HCT116 (cell line): ENCODE results near the gene LXN. TPM values are rescaled to one million over a fixed set of nuclear protein-coding genes. Genes with fewer than 3 reads are reported as not detected.

ENCODE experiments used
- ATAC-seq: fragments of 200-7000 bp; cut with Tn5 transposase; 2 replicates; pipeline ENCODE4 v1.9.1; 2020; ENCODE audit warnings: mild to moderate bottlenecking, moderate library complexity
- BruUV-seq: library from RNA; stranded (reverse); fragments of 400-500 nt; replicated peaks from 2 replicates; lab custom pipeline; 2021; lab: Mats Ljungman, UMichigan
- CTCF ChIA-PET: fragments of 300-600 bp; sonication (Branson Sonifier 250); formaldehyde crosslinking; loops from one replicate; lab custom pipeline; 2021; ENCODE audit warnings: antibody characterized with exemption; lab: Charles Lee
- POLR2A ChIA-PET: fragments of 300-600, 350-600 bp; sonication (Branson Sonifier 250); formaldehyde crosslinking; loops from one replicate; lab custom pipeline; 2021; ENCODE audit warnings: antibody characterized with exemption; lab: Charles Lee
- RAD21 ChIA-PET, 2 experiments: fragments of 300-600 bp; sonication (Branson Sonifier 250); formaldehyde crosslinking; loops; one replicate each; lab custom pipeline; 2023; ENCODE audit warnings: low total read pairs in 2 of 2; ENCODE audit not compliant: uncharacterized antibody in 2 of 2, unreplicated experiment in 2 of 2, low non-redundant PET in 1 of 2; lab: Charles Lee
- DNase-seq: peaks from one replicate; pipeline ENCODE4 v3.0.0-alpha.2; 2010; ENCODE audit warnings: low read depth, low spot score
- H2AFZ ChIP-seq: fragments of 200-600 bp; shearing (Covaris generic), sonication (generic); 2 replicates; pipeline ENCODE4 v1.6.1; 2017; ENCODE audit warnings: low read depth, mixed run types, mixed read lengths, antibody characterized with exemption, low read length; ENCODE audit not compliant: poor library complexity, severe bottlenecking
- H3K27ac ChIP-seq: 2 replicates; pipeline ENCODE4 v1.5.1; 2012; ENCODE audit warnings: low read depth, low read length
- H3K27me3 ChIP-seq: fragments of 200-600 bp; sonication (generic); 2 replicates; pipeline ENCODE4 v1.6.1; 2016; ENCODE audit warnings: mixed run types, low read length, mixed read lengths; ENCODE audit not compliant: insufficient read depth
- H3K36me3 ChIP-seq, 2 experiments: fragments of 200-500 bp in 1 of 2; fragments of 200-600 bp in 1 of 2; sonication (Bioruptor generic) in 1 of 2; sonication (generic) in 1 of 2; 2 replicates each; pipeline versions ENCODE4 v1.5.1 to v1.6.1; 2014 to 2016; ENCODE audit warnings: low read length in 2 of 2, inconsistent platforms in 1 of 2, mixed read lengths in 1 of 2, mixed run types in 1 of 2; ENCODE audit not compliant: insufficient read depth in 2 of 2, control insufficient read depth in 1 of 2
- H3K4me1 ChIP-seq, 2 experiments: fragments of 200-600 bp in 1 of 2; sonication (generic) in 1 of 2; 2 replicates each; pipeline versions ENCODE4 v1.5.1 to v1.6.1; 2012 to 2017; ENCODE audit warnings: low read length in 2 of 2, inconsistent platforms in 1 of 2, mild to moderate bottlenecking in 1 of 2, mixed read lengths in 1 of 2, mixed run types in 1 of 2, moderate library complexity in 1 of 2; ENCODE audit not compliant: insufficient read depth in 2 of 2, control insufficient read depth in 1 of 2
- H3K4me2 ChIP-seq: fragments of 200-600 bp; sonication (generic); 2 replicates; pipeline ENCODE4 v1.6.1; 2017; ENCODE audit warnings: mixed run types, low read length, mixed read lengths
- H3K4me3 ChIP-seq, 2 experiments: fragments of 200-600 bp in 1 of 2; sonication (generic) in 1 of 2; replicated peaks in 1 of 2; 2 replicates each; pipeline ENCODE4 v1.5.1; 2011 to 2016; ENCODE audit warnings: low read length in 2 of 2, control low read depth in 1 of 2, low read depth in 1 of 2, mild to moderate bottlenecking in 1 of 2, mixed read lengths in 1 of 2, mixed run types in 1 of 2
- H3K79me2 ChIP-seq: fragments of 200-600 bp; sonication (generic); 2 replicates; pipeline ENCODE4 v1.6.1; 2017; ENCODE audit warnings: mild to moderate bottlenecking, mixed run types, low read length, moderate library complexity, mixed read lengths; ENCODE audit not compliant: insufficient read depth
- H3K9ac ChIP-seq: fragments of 200-600 bp; sonication (generic); 2 replicates; pipeline ENCODE4 v1.6.1; 2016; ENCODE audit warnings: low read length, mixed read lengths
- H3K9me2 ChIP-seq: fragments of 200-600 bp; sonication (generic), shearing (Covaris generic); 2 replicates; pipeline ENCODE4 v1.6.1; 2017; ENCODE audit warnings: mixed run types, mild to moderate bottlenecking, moderate library complexity; ENCODE audit not compliant: insufficient read depth
- H3K9me3 ChIP-seq, 2 experiments: fragments of 200-500 bp in 1 of 2; fragments of 200-600 bp in 1 of 2; sonication (Bioruptor generic) in 1 of 2; sonication (generic) in 1 of 2; 2 replicates each; pipeline ENCODE4 v1.6.1; 2014 to 2017; ENCODE audit warnings: low read length in 2 of 2, mixed read lengths in 2 of 2, inconsistent platforms in 1 of 2, low read depth in 1 of 2, mild to moderate bottlenecking in 1 of 2, mixed run types in 1 of 2, moderate library complexity in 1 of 2; ENCODE audit not compliant: control insufficient read depth in 1 of 2, insufficient read depth in 1 of 2
- H4K20me1 ChIP-seq: fragments of 200-600 bp; sonication (generic), shearing (Covaris generic); 2 replicates; pipeline ENCODE4 v1.6.1; 2017; ENCODE audit warnings: mixed run types, mild to moderate bottlenecking, moderate library complexity; ENCODE audit not compliant: insufficient read depth
- CBX3 ChIP-seq: IDR thresholded peaks from 2 replicates; pipeline ENCODE4 v1.6.1; 2012; ENCODE audit warnings: low read depth
- EZH2phosphoT487 ChIP-seq: fragments of 200-600 bp; IDR thresholded peaks from 2 replicates; pipeline ENCODE4 v1.6.1; 2018; ENCODE audit warnings: antibody characterized with exemption, borderline replicate concordance
- JUND ChIP-seq: IDR thresholded peaks from 2 replicates; pipeline ENCODE4 v1.6.1; 2012
- SP1 ChIP-seq: IDR thresholded peaks from 2 replicates; pipeline ENCODE4 v1.6.1; 2012; ENCODE audit warnings: low read depth
- TCF7L2 ChIP-seq: IDR thresholded peaks from 2 replicates; pipeline ENCODE4 v1.7.0; 2011; ENCODE audit warnings: borderline replicate concordance, inconsistent platforms; ENCODE audit not compliant: insufficient read depth, insufficient read length; ENCODE audit errors: extremely low read depth
- intact Hi-C: fragments of 100-400 bp; cut with micrococcal nuclease; formaldehyde crosslinking; loops from 2 replicates; pipeline ENCODE4 v1.10.0; 2022
- total RNA-seq: library from RNA; stranded (reverse); gene quantifications from one replicate; pipeline ENCODE4 v1.2.1, GENCODE V29; 2021; ENCODE audit not compliant: unreplicated experiment
- TF ChIP-seq, protein P1 (sequence below): IDR thresholded peaks from 2 replicates; pipeline ENCODE4 v1.6.1; 2012; ENCODE audit warnings: low read depth
- TF ChIP-seq, protein P2 (sequence below): IDR thresholded peaks from 2 replicates; pipeline ENCODE4 v1.6.1; 2012

LXN gene
- total RNA-seq, 1 experiment from 2014 or later: not detected

DNA sequence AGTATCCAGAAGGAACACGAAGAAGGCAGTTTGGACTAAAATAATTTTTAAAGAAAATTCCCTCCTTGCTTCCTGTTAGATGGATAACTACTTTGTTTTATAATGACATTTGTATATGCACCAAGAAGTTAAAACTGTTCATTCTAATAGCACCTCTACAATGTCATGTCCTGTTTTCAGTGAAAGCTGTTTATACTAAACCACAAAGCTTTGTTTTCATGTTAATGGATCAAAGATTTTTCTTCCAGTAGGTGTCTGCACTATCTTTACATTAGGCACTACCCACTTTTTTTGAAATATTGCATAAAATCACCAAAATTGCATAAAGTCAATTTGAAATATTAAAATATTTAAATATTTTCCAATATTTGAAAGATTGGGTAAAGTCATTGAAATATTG is 49.7 kb upstream of the LXN start:
- CTCF ChIA-PET: no interaction called here
- Histone ChIP-seq H3K4me2 (no peak overlapping the region), H3K36me3 (peaks cover 0 to 6% of the 10 kb centered on the region in 2 experiments; a peak in 1 of 4 replicates), H3K4me1 (peaks cover 36 to 41% of the 10 kb centered on the region in 2 experiments), H3K4me3 (no peak overlapping the region), H3K27me3 (no peaks in the 10 kb centered on the region), H3K9ac (no peak overlapping the region), H2AFZ (no peak overlapping the region), H3K27ac (no peak overlapping the region), H3K9me2 (no peaks in the 10 kb centered on the region), H3K9me3 (no peaks in the 10 kb centered on the region), H4K20me1 (peaks cover under 1% of the 10 kb centered on the region; the same call in 1 of the 2 replicates)
- POLR2A ChIA-PET: no interaction called here
- intact Hi-C loops: no loop called here
- RAD21 ChIA-PET: no interaction called here
- DNase-seq (no peak), ATAC-seq (no peak)
- no TSS peak for BruUV-seq
- TF ChIP-seq EZH2phosphoT487: no peak
- TF ChIP-seq, protein P1, sequence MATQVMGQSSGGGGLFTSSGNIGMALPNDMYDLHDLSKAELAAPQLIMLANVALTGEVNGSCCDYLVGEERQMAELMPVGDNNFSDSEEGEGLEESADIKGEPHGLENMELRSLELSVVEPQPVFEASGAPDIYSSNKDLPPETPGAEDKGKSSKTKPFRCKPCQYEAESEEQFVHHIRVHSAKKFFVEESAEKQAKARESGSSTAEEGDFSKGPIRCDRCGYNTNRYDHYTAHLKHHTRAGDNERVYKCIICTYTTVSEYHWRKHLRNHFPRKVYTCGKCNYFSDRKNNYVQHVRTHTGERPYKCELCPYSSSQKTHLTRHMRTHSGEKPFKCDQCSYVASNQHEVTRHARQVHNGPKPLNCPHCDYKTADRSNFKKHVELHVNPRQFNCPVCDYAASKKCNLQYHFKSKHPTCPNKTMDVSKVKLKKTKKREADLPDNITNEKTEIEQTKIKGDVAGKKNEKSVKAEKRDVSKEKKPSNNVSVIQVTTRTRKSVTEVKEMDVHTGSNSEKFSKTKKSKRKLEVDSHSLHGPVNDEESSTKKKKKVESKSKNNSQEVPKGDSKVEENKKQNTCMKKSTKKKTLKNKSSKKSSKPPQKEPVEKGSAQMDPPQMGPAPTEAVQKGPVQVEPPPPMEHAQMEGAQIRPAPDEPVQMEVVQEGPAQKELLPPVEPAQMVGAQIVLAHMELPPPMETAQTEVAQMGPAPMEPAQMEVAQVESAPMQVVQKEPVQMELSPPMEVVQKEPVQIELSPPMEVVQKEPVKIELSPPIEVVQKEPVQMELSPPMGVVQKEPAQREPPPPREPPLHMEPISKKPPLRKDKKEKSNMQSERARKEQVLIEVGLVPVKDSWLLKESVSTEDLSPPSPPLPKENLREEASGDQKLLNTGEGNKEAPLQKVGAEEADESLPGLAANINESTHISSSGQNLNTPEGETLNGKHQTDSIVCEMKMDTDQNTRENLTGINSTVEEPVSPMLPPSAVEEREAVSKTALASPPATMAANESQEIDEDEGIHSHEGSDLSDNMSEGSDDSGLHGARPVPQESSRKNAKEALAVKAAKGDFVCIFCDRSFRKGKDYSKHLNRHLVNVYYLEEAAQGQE: no peak
- TF ChIP-seq SP1: no peak
- no peak for TF ChIP-seq CBX3
- TF ChIP-seq, protein P2, sequence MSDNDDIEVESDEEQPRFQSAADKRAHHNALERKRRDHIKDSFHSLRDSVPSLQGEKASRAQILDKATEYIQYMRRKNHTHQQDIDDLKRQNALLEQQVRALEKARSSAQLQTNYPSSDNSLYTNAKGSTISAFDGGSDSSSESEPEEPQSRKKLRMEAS: no peak
- TF ChIP-seq TCF7L2: no peak
- TF ChIP-seq JUND: no peak
- TF ChIP-seq, all 23 proteins: peak for 0
- no peaks in the 10 kb centered on the region for H3K79me2 ChIP-seq
